ENCODE measurements around the gene DNAJC8.

The DNAJC8 gene

DNA sequence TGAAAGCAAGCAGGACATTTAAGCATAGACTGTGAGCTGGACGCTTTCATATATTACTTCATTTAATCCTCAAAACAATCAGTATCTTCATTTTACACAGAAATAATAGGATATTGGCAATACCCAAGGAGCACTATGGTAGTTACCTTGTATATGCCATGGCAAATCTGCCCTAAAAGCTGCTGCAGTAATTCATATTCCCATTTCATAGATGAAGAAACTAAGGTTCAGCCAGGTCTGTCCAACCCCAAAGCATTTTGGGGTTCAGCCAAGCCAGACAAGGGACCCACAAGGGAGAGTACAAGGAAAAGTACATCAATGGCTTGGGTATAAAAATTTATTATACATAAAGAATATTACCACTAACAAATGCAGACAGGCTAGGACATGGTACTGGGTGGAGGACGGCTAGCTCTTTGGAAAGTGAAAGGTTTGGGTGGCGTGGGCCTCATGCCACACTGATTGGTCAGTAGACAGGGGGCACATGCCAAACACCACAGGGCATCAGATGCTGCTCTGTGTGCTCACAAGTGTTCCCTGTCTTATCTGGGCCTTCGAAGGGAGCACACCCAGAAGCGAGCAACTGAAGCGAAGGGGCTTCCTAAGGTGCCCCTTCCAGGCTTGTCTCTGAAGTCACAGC is 32.5 kb downstream of the DNAJC8 start:
- no peak for DNase-seq (ENCODE audit: low spot score)

DNA sequence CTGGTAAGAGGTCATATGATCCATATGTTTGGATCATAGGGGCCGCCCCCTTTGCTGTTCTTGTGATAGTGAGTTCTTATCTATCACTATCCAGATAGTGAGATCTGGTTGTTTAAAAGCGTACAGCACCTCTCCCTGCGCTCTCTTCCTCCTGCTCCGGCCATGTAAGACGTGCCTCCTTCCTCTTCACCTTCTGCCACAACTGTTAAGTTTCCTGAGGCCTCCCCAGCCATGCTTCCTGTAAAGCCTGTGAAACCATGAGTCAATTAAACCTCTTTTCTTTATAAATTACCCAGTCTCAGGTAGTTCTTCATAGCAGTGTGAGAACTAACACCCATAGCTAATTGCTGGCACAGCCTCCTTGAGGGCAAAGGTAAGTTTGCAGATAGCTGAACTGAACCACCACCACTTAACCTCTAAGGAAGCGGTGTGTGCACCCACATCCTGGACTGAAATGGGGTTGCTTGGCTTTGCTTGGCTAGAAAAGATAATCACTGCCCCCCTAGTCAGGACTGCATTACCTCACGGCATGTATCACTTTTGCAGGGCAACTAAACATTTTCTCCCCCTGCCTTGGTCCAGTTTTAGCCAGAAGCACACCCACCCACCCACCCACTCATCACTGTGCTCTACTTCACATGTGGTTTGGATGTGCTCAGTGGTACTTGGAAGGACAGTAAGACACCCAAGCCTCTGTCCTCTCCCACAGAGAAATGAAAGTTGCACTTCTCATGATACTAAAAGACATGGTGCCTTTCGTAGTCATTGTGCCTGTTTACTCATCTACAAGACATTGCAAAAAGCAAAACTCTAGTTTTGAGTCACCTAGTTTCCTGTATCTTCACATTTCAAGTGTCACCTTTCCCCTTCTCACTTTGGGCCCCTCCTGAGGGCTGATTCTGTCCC is 33.2 kb downstream of the DNAJC8 start:
- DNase-seq (ENCODE audit: low spot score): no peak

DNA sequence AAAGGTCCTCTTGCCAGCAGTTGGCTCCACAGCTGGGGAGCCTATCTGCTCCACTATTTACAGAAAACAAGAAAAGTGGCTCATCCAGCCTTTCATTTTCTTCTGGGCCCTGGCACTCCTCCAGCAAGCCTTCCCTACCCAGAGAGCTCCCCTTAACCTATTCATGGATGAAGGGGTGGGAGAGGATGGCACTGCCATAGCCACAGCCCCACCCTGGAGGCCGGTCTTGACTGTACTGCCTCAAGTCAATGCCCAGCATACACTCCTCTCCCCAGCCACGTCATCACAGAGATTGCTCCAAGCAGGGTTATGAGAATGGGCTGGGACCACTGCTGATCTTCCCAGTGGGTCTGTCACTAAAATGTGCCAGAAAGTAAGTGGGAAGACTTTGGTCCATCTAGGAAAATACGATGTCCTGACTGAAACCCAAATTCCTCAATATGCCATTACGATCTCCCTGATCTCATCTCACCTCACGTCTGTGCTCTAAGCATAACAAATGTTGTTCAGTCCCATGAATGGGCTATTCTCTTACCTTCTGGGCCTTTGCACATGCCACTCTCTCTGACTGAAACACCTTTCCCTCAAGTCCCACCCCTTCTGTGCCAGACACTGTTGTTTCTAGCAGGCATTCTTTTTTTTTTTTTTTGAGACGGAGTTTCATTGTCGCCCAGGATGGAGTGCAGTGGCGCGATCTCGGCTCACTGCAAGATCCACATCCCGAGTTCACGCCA is 35.0 kb downstream of the DNAJC8 start:
- DNase-seq (ENCODE audit: low spot score): no peak

DNA sequence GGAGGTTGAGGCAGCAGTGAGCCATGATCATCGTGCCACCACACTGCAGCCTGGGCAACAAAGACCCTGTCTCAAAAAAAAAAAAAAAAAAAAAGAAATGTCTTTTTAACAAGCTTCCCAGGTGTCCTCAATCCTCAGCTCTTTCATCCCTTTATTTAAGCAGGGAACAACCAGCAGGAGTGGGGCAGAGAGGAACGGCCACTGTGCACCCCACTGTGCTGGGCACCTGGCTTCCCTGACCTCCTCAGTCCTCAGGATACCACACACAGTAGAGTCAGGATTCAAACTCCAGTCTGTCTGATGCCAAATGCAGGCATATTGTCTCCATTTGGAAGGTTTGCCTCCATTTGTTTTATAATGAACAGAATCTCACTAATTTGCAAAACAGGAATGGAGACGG is 36.5 kb downstream of the DNAJC8 start:
- no peak for DNase-seq (ENCODE audit: low spot score)

DNA sequence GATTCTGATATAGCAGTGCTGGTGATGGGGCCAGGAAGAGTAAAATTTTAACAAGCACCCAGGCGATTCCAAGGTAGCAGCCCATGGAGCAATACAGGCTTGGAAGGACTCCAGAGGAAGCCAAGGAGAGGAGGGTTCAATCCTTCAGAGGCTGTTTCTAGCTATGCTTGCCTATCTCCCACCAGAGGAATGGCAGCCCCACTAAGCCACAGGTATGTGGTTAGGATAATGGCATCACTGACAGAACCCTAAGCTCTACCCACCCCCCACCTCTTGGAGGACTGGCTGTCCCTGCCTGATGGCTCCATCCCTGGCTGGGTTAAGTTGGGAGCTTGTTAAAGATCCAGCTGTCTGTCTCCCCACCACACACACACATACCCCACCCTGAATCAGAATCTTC is 37.0 kb downstream of the DNAJC8 start:
- DNase-seq (ENCODE audit: low spot score): no peak

DNA sequence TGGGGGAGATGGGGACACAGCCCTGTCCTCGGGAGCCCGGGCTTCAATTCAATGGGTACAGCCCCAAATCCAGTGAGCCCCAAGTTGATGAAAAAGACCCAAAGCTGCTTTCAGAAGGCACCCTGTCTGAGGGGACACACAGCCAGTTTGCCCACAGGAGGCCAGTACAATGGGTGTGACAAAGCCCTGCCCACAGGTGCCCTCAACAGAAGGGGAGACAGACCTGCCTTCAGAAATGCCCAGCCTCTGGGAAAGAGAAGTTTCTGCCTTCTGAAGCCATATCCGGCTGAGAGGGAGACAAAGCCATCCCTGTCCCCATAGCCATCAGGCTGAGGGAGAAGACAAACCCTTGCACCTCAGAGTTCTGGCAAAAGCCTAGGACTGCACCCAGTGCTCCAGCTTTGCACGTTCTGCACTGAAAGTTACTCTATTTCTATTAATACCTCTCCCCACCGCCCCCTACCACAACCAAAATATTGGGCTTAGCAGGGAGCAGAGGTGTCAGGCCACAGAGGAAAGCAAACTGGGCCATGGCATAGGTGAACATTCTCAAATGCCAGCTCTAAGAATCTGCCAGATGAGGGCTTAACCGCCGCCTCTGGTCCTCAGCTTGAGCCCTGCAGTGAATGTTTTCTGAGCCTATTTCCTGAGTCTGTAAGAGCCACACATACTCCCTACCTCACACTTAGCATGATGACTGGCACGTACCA is 38.3 kb downstream of the DNAJC8 start:
- no peak for DNase-seq (ENCODE audit: low spot score)

DNA sequence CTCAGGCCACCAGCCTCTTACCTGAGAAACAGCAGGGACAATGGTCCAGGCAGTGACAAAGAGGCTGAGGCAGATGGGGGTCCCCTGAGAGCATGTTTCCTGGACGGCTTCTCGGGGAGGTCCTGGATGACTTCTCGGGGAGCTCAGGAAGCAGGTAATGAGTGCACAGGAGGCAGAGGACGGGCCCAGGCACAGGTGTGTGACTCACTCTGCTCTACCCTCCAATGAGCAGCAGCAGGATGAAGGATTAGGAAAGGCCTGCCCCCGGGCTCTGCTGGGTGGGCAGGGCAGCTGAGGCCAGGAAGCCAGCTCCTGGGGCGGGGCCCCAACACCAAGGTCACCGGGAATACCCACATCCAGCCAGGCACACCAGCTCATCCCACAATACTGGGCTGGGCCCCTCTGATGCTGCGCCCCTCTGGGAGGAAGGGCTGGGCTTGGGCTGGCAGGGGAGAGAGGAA is 39.1 kb downstream of the DNAJC8 start:
- DNase-seq (ENCODE audit: low spot score): no peak

DNA sequence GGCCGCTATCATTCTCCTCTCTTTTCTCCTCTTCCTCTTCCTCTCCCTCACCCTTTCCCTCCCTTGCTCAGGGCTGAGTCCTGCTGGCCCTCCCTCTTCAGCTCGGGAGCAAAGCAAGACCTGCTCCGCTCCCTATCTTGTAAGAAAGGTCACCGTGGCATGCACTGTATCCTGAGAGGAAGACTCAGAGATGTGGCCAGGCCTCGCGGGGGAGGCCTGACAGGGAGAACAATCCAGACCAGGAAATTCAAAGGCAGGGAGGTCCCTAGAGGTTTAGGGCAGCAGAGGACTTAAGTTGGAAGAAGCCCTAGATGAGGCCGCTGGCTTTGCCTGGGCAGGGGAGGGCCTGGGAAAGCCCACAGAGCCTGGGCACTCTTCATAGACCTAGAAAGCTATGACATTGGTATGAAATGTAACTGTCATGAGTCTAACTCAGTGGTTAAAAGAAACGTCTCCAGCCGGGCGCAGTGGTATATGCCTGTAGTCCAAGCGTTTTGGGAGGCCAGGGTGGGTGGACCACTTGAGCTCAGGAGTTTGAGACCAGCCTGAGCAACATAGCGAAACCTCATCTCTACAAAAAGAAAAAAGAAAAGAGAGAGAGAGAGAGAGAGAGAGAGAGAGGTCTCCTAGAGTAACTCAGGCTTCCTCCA is 41.7 kb downstream of the DNAJC8 start:
- DNase-seq (ENCODE audit: low spot score): no peak

DNA sequence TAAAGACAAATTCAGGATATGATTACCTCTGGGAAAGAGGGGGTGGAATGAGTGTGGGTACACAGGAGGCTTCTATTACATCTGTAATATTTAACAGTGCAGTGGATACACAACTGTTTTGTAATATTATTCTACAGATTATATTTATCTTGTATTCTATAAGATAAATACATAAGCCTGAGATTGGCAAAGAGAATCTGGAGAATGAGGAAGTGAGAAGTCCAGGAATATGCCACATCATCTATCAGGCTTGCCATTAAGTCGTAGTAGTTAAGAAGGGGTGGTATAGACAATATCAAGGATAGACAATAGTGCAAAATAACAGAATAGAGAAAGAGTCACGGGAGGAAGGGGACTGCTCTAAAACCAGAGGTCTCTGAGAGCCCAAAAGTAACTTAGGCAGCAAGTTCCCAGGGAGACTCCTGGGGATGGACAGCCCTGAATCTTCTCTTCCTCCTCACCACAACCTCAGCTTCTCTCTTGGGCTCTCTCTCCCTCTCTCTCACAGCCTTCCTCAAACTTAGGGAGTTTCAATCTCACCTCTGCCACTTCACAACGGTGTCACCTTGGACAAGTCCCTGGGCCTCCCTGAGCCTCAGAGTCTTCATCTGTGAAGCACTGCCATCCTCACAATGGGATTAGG is 42.4 kb downstream of the DNAJC8 start:
- DNase-seq (ENCODE audit: low spot score): no peak

DNA sequence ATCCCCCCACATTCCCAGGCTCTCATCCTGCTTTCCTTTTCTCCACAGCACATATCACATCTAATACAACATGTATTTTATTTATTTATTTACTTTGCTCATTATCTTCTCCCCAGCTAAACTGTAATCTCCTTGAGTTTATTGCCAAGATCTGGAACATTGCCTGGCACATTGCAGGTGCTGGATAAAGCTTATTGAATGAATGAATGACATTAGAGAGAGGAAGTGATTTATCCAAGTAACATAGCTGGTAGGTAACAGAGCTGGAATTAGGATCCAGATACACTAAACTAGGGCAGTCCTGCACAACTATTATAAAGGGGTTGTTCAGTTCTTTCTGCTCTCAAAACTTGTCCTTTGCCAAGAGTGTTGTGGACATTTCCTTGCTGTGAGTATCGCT is 47.8 kb downstream of the DNAJC8 start:
- no peak for DNase-seq (ENCODE audit: low spot score)

DNA sequence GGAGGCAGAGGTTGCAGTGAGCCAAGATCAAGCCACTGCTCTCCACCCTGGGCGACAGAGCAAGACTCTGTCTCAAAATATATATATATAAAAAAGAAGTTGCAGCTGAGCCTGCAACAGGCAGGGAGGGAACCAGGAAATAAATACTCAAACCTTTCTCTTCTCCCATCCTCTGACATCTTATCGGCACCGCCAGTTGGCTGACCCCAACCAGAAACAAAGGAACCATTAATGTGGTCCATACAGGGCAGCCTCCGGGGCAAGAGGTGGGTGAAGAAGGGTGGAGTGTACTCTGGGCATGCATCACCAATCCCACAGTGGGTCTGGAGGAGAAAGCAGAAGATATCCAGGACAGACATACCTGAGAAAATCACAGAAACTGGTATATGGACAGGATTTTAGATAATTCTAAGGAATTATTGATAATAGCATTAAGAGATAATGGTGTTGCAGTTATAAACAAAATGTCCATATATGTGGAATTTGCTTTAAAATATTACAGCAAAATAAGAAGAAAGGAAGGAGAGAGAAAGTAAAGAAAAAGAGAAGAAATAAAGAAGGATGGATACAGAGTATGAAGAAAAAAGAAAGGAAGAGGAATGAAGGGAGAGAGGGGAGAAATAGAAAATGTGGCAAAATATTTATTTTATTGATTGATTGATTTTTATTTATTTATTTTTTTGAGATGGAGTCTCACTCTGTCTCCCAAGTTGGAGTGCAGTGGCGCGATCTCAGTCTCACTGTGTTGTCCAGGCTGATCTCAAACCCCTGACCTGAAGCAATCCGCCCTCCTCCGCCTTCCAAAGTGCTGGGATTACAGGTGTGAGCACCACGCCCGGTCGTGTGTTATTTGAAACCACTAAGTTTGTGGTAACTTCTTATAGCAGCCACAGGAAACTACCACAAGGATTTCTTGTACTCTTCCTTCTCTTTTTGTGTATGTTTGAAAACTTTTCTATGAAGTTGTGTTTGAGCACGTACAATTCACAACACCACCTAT is 52.2 kb downstream of the DNAJC8 start:
- DNase-seq (ENCODE audit: low spot score): no peak

DNA sequence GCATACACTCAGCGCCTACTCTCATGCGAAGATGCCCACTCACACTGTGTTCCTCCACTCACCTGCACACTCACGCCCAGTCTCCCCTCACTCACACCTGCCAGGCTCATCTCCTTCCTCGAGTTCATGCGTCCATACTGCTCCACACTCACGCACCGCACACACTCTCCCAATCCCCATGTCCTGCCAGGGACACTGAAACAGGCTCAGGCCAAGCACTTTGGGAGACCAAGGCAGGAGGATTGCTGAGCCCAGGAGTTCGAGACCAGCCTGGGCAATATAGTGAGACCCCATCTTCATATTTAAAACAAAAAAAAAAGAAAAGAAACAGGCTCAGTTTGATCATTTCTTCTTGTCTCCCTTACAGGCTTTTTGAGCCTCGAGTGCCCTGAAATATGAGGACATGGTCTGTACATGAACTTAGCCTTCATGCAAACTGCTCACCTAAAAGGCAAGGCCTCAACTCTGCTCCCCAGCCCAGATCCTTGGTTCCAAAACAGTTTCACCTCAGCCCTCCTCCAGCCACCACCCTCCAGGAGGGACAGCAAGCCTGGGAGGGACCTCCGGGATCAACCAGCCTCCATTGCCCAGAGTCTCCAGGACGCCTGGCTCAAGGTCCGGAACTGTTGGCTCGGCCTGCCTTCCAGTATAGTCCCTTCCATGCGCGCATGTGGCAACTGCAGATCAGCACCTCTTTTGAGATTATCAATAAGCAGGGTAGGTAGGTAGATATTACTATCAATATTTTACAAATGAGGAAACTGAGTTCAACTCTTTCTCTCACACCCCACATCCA is 53.9 kb downstream of the DNAJC8 start:
- DNase-seq (ENCODE audit: low spot score): no peak

DNA sequence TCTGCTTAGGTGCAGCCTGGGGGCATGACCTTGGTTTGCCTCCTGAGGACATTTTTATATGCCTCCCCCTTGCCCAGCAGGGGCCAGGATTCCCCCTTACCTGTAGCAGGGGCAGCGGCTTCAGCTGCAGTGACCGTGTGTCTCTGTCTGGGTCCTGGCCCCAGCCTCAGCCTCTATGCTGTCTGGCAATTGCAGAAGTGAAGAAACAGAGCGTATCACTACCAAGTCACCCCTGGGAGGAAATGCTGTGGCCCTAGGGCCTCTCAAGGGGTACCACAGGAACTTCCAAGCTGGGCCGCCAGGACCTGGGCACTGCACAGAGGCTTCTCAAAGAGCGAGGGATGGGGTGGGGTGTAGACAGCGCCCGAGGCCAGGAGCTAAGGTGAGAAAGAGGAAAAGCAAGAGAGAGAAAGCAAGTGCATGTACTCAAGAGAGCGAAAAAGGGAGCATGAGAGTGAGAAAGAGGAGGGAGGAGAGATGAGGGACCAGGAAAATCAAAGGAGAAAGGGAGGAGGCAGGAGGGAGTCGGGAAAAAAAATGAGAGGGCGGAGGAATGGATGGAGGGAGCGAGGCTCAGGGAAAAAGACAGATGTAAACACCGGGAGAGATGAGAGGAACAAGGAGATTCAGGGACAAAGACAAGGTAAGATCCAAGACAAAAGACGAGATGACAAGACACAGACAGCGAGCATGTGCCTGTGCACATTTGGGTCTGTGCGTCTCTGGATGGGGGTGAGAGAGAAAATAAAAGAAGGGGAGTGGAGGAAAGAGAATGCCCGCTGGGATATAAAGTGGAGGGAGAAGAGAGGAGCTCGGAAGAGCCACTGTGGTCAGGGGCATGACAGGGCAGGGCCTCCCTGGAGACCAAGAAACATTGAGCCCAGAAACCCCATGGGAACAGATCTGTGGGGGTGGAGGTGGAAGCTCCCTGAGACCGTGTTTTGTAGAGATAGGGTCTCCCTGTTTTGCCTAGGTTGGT is 56.0 kb downstream of the DNAJC8 start, which contains the start of gene PTAFR:
PTAFR (minus strand) TSS at position 199 of the 979 bp plus-strand sequence. CDS start 25,669 bp downstream, outside the sequence.
- no peak for DNase-seq (ENCODE audit: low spot score)

DNA sequence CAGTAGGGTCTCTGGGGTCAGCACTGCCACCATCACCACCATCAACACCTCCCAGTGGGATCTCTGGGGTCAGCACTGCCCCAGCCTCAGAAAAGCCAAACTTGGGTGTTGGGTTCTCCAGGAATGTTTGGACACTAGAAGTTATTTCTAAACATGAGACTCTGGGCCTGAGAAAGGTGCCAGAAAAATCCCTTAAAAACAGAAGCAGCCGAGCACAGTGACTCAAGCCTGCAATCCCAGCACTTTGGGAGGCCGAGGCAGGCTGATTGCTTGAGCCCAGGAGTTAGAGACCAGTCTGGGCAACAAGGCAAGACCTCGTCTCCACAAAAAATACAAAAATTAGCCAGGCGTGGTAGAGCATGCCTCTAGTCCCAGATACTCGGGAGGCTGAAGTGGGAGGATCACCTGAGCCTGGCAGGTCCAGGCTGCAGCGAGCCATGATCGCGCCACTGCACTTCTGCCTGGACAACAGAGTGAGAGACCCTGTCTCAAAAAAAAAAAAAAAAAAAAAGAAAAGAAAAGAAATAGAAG is 56.8 kb downstream of the DNAJC8 start:
- no peak for DNase-seq (ENCODE audit: low spot score)

DNA sequence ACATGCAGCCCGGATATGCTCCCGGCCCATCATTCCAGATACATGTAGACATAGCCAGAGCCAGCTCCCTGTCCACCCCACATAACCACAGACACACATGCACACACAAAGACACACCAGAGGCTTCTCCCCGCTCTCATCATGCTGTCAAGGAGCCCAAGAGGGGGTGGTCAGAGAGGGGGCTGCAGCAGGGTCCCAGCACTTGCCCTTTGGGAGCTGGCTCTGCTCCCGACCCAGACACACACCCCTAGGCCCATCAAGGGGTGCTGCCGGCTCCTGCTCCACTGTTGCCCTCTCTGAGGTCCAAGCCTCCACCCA is 58.9 kb downstream of the DNAJC8 start:
- no peak for DNase-seq (ENCODE audit: low spot score)

DNA sequence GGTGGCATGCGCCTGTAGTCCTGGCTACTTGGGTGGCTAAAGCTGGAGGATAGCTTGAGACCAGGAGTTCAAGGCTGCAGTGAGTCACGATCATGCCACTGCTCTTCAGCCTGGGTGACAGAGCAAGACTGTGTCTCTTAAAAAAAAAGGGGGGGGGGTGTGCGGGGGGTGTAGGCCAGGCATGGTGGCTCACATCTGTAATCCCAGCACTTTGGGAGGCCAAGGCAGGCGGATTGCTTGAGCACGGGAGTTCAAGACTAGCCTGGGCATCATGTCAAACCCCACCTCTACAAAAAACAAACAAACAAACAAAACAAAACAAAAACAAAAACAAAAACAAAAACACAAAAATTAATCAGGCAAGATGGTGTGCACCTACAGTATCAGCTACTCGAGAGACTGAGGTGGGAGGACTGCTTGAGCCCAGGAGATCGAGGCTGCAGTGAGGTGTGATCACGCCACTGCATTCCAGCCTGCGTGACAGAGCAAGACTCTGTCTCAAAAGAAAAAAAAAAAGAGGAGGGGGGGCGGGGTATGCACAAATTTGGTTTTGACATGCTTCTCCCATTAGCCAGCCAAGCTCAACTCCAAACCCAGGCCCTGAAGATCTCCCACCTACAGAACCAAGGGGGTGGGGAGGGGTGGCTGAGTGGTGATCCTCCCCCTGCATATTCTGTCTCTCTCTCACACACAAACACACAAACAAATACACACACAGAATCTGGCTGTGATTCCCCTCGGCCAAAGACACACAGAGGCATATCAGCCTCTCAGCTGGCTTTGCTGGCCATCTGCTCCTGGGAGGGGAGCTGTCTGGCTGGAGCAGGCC is 59.5 kb downstream of the DNAJC8 start:
- DNase-seq (ENCODE audit: low spot score): no peak

DNA sequence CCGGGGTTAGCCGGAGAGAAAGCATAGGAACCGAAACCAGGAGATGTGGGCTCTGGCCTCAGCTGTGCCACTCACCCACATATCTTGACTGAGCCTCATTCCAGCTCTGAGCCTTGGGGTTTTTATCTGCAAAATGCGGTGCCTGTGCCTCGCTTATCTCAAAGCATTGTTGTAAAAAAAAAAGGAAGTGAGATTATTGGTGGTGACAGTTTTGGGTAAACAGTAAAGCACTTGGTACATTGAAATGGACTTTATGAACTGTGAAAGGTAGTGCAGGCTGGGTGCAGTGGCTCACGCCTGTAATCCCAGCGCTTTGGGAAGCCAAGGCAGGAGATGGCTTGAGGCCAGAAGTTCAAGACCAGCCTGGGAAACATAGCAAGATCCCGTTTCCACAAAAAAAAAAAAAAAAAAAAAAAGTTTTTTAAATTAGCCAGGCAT is 60.1 kb downstream of the DNAJC8 start:
- DNase-seq (ENCODE audit: low spot score): no peak

Data from cerebellar cortex (tissue), 1 donor.